ENCODE results near the gene PSMD6.

PSMD6 gene

GRCh38 chr3:64008017-64008416 is 15.3 kb downstream of the PSMD6 start:
- no peak for DNase-seq

GRCh38 chr3:64003589-64003988 is 19.7 kb downstream of the PSMD6 start:
- DNase-seq: no peak

DNA sequence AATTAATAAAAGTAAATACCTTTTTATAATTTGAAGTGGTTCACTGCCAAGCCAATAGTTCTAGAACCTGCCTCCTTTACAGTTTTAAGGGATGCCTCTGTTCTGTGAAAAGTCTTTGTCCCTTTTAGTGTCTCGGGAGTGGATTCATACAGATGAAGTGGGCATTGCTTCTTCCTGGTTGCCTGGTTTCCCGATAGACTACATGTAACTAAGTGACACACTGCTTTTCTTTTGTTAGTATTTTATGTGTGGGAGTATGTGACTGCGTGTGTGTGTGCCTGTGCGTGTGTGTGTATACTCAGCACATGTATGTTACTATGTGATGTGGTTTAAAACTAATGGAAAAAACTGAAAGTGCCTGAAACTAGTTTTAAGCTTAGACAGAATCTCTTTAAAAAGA is 21.1 kb downstream of the PSMD6 start:
- DNase-seq: no peak

DNA sequence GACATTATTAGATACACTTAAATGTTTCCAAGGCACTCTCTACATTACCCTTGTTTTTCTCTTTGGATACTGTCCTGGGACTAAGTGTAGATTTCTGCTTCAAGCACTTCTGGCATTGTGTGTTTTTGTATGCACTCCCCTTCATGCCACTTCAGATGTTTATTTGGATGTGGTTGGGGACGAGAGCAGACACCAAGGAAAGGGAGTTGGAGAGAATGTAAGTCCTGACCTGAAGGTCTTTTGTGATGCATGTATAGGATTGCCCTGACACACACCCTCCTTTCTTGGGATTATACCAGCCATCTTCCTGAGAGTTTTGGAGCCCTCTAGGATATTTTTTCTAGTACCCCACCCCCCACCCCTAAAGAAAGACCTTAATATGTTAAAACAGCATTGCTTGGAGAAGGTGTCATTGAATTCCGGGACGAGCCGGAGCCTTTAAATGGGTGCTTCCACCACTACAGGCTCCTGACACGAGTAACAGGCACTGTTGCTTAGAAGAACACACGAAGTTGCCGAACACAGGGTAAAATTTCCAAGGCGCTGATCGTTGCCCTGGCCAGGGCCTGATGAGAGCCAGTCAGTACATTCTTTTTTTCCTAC is 22.7 kb downstream of the PSMD6 start:
- no peak for DNase-seq

- no peak for DNase-seq
These were observed 24.2 kb downstream of the PSMD6 start for GRCh38 chr3:63998852-63999754.

DNA sequence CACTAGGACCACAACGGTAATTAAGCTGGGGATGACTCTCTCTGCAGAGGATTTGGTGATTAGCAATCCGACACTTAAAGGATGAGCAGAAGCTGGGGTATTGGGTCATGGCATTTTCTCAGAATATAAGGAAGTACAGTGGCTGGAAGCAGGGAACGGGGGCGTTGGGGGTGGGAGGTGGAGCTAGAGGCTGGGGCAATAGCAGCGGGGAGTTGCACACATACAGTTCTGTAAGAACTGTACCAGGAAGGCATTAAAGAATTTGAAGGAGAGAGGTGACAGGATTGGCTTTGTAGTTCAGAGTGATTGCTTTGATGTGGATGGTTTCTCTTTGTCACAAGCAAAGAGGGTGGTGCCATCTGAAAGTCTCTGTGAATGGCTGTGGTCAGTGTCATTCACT is 28.2 kb downstream of the PSMD6 start:
- no peak for DNase-seq

- peak; percentile 69 for DNase-seq
These were observed 29.6 kb downstream of the PSMD6 start for GRCh38 chr3:63993653-63994079.

DNA sequence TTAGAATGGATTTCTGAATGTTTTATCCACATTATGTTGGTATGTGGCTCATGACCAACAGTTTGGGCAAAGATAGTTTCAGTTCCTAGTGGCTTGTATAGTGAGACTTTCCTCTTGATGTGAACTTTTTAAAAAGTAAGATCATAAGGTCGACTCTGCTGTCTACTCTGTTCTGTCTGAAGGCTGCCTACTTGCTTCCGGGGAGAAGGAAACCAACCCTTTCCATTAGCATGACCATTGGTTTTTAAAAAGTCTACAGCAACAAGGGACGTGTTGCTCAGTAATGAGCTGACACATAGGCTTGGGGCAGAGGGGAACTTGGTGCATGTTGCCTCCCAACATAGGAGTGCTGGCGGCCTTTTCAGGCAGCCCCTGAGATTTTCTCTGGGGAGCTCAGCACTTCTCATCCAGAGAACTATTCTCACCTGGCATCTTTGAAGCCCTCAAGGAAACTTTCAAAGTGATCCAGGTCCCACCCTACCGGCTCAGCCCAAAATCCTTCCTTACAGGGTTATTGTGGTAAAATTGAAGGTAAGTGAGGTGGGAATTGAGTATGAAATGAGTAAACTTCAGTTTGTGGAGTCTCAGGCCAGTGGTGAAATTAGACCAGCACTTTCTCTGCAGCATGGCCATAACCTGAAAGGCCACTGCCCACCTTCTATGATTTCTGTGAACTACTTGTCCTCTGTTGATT is 30.6 kb downstream of the PSMD6 start:
- DNase-seq: no peak

- DNase-seq: no peak
These were observed 31.6 kb downstream of the PSMD6 start for GRCh38 chr3:63991666-63992065.

DNA sequence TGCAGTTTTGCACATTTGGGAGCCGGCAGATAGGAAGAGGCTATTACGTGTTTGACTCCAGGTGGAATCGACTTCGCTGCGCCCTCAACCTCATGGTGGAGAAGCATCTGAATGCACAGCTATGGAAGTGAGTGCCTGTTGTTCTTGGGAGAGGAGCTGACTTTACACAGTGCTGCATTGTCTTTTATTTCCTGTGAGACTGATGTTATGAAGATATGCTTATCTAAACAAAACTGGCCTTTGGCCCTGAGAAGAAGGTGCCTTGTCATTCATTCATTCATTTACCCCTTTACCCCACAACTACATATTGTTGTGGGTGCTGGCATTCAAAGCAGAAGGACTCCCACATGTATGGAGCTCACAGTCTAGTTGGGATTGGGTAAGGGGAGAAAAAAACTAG is 32.6 kb downstream of the PSMD6 start:
- DNase-seq: no peak

DNA sequence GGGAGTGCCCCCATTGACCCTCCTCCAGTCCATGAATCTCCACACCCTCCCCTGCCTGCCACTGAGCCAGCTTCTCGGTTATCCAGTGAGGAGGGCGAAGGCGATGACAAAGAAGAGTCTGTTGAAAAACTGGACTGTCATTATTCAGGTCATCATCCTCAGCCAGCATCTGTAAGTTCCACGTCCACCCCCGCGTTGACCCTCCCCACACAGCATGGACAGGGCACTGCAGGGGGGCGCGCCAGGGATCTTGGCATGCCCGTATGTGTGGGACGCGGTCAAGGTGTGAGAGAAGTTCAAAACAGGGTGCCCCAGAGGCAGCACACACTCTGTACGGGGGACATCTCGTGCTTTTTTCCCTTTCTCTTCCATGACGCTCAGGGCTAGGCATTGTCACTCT is 33.1 kb downstream of the PSMD6 start:
- no peak for DNase-seq

DNA sequence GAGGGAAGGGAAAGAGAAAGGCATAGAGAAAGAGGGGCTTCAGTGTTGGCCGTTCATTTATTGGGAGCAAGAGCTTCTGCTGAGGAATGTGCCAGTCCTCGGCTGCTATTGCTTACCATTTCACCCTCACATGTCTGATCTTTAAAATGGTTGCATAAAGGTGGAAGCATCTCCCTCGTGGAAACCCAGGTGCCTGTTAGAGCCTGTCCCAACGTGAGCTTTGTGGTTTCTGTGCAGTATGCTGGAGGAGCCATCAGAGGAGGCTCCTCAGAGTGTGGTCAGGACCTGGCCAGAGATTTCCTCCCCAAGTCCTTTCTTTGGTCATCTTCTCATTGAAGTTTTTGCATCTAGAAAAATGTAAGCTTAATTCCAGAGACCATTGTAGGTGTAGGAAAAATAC is 34.4 kb downstream of the PSMD6 start:
- DNase-seq: no peak

DNA sequence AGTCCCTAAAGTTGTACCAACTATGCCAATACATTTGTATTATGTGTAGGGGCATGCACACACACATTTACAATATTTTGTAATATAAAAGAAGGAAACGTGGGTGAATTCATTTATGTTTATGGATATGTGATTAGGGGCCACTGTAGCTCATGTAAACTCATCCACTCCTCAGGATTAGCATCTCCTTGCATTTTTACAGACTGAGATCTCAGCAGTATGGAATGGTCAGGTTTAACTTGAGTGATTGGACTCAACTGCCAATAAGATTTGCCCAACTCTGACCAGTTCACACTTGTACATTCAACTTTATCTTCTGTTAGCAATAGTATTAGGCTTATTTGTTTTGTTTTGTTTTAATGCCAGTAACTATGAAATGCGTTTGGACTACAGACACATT is 36.5 kb downstream of the PSMD6 start:
- no peak for DNase-seq

DNA sequence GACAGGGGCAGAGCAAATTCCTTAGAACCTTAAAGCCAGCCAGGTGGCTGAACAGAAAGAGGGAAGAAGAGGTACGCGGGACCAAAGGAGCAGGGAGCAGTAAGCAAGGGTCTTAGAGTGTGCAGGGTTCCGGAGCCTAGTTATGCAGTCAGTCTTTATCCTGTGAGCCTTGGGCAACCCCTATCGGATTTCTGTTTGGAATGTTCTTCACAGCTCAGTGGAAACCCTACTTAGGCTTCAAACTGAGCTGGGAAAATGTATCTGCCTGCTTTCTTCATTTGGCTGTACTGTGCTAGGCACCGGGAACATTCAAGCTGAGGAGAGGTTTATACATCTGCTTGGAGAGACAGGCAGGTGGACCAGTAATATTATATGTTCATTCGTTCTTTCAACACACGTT is 37.1 kb downstream of the PSMD6 start:
- DNase-seq: no peak

- no peak for DNase-seq
These were observed 38.9 kb downstream of the PSMD6 start for GRCh38 chr3:63984391-63984790.

DNA sequence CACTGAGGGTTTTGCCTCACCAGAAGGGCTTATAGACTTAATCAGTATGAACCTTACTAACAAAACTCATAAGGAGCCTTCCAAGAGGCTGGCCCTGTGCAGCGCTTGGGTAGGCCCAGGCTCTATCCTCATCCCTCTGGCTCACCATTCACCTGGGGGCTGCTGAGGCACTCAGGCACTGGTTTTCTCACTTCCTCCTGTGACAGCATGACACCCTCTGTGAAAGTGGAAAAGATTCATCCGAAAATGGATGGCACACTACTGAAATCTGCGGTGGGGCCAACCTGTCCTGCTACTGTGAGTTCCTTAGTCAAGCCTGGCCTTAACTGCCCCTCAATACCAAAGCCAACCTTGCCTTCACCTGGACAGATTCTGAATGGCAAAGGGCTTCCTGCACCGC is 41.3 kb downstream of the PSMD6 start:
- DNase-seq: no peak

GRCh38 chr3:63980830-63981498 is 42.3 kb downstream of the PSMD6 start:
- DNase-seq: peak; percentile 36

GRCh38 chr3:63980019-63980418 is 43.3 kb downstream of the PSMD6 start:
- no peak for DNase-seq

DNA sequence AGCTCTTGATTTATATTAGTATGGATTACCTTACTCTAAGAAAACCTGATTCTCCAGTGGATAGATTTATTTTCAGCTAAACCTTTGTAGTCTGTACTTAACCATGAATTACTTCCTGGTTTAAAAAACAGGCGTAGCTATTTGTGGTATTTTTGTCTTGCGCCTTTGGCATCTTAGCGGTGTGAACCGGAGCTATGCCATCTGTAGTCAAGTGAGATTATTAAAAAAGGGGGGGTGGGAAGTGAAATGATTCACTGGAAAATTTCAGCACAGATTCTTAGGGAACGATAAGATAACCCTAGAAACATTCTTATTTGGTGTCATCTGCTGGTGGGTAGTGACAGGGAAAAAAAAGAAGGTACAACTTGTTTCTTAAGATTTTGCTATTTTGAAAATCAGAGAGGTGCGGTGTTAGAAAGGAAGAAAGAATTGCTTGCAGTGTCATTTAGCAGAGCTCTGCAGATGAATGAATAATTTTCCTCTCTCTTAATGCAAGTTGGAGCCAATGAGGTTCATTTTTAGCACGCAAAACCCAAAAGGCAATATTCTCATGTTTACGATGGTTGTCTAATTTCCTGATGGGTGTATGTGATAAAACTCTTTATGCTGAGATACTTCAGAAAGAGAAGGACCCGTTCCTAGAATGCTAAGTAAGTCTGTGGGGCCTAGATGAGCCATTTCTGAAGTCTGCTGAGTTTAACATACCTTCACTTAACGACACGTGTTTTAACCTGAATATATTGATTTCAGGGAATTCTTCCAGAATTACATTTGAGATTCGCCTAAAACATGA is 44.0 kb downstream of the PSMD6 start:
- DNase-seq: peak; percentile 67

- no peak for DNase-seq
These were observed 45.4 kb downstream of the PSMD6 start for GRCh38 chr3:63977893-63978292.

DNA sequence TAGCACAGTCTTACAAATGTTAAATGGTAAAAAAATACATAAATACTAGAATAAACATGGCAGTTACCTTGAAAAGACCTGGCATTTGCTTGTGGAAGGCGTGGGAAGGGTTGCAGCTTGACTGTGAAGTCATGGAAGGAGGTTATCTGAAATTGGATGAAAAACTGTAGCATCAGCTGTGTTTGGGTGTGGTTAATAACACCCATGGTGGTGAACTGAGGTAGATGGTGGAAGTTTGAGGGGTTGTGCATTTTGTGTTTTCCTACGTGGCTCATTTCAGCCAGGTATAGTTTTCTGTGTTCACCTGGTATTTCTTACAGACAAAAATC is 46.5 kb downstream of the PSMD6 start:
- no peak for DNase-seq

- DNase-seq: no peak
These were observed 47.0 kb downstream of the PSMD6 start for GRCh38 chr3:63976161-63976871.
